ENCODE results near the gene E2F8. TPM values are rescaled to one million over a fixed set of nuclear protein-coding genes. Genes with fewer than 3 reads are reported as not detected.

Gene E2F8
- total RNA-seq: 0.05 and 0.56 TPM in 2 replicates

GRCh38 chr11:19240420-19241259 lies at the start of gene E2F8:
Gene E2F8 (minus strand): TSS chr11:19240945. CDS start chr11:19240121, 824 bp downstream.

DNA sequence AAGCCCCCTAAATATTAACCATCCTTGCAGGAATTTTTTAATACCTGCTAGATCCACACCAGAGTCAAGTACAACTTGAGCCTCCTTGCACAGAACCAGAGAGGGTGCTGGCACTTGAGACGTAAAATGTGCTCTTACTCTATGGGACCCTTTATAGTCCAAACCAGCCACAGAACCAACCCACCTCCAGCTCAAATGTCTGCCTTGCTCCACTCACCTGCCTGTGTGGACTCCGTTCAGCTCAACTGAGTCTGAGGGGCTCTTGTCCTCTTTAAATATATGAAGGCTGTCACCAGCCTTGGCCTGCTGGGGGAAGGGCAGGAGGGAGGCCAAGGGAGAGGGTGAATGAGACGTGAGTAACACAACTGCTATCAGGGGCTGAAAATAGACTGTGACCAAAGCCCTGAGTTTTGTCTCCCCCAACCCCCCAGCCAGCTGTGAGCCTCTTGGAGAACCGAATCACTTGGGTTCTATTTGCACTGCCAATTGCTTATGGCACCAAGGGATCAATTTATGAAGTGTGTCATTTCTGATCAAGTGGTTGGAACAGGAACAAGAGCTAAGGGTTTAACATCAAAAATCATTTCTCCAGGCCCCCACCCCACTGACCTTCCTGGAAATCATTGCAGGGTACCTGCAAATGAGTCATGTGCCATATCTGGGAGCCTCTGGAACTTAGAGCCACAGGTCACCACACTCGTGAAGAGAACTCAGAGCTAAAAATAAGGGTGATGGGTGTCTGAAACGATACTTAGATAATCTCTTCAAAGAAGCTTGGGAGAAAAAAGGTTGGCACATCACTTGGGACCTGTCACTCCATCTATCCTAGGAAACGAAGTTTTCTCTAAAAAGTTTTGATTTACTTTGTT lies 38.8 kb downstream of the E2F8 start, which contains the start of gene CSRP3:
CSRP3 (minus strand) TSS at position 247 of the 869 bp plus-strand sequence. CDS start 9,535 bp downstream, outside the sequence.

Other genes starting within 250 kb of the E2F8 start
- gene MRGPRX2, start 180.2 kb downstream of the E2F8 start, total RNA-seq: not detected in 2 replicates
- gene ZDHHC13, start 123.8 kb downstream of the E2F8 start, total RNA-seq: 5.0 and 5.3 TPM in 2 replicates
- gene CSRP3, start 39.0 kb downstream of the E2F8 start, total RNA-seq: not detected in 2 replicates

Measured in cardiac ventricle fibroblast (primary cell).